ENCODE results near the gene PSD2.

PSD2 gene

GRCh38 chr5:139768807-139769465 lies 26.7 kb upstream of the PSD2 start:
- in situ Hi-C loops (cut with HindIII; ENCODE audit: low pct_unique_long_range_greater_than_20kb, low sequenced_read_pairs): no loop called here

GRCh38 chr5:139769477-139769876 lies 26.1 kb upstream of the PSD2 start:
- no peak for TF ChIP-seq JUND (IDR thresholded peaks at IDR 0.05; ENCODE audit: low read depth)
- in situ Hi-C loops (cut with HindIII; ENCODE audit: low pct_unique_long_range_greater_than_20kb, low sequenced_read_pairs): no loop called here
- no peak for DNase-seq (ENCODE audit: low read depth in 1 of 2, low spot score in 1 of 2)

More at GRCh38 chr5:139768807-139769465, 26.7 kb upstream of the PSD2 start:
- TF ChIP-seq JUND (IDR thresholded peaks at IDR 0.05; ENCODE audit: low read depth): no peak
- no peak for DNase-seq (ENCODE audit: low read depth in 1 of 2, low spot score in 1 of 2)

- no peak for TF ChIP-seq JUND (IDR thresholded peaks at IDR 0.05; ENCODE audit: low read depth)
- no peak for DNase-seq (ENCODE audit: low read depth in 1 of 2, low spot score in 1 of 2)
- in situ Hi-C loops (cut with HindIII; ENCODE audit: low pct_unique_long_range_greater_than_20kb, low sequenced_read_pairs): no loop called here
Observed at GRCh38 chr5:139770722-139771121, 24.9 kb upstream of the PSD2 start.

GRCh38 chr5:139772089-139772791 lies 23.4 kb upstream of the PSD2 start:
- in situ Hi-C loops (cut with HindIII; ENCODE audit: low pct_unique_long_range_greater_than_20kb, low sequenced_read_pairs): no loop called here
- TF ChIP-seq JUND (IDR thresholded peaks at IDR 0.05; ENCODE audit: low read depth): no peak
- no peak for DNase-seq (ENCODE audit: low read depth in 1 of 2, low spot score in 1 of 2)

GRCh38 chr5:139772927-139773690 lies 22.5 kb upstream of the PSD2 start:
- in situ Hi-C loops (cut with HindIII; ENCODE audit: low pct_unique_long_range_greater_than_20kb, low sequenced_read_pairs): no loop called here
- no peak for DNase-seq (ENCODE audit: low read depth in 1 of 2, low spot score in 1 of 2)
- TF ChIP-seq JUND (IDR thresholded peaks at IDR 0.05; ENCODE audit: low read depth): no peak

- DNase-seq (ENCODE audit: low read depth in 1 of 2, low spot score in 1 of 2): peak in 1 of 2 experiments; percentile 29
- in situ Hi-C loops (cut with HindIII; ENCODE audit: low pct_unique_long_range_greater_than_20kb, low sequenced_read_pairs): no loop called here
- TF ChIP-seq JUND (IDR thresholded peaks at IDR 0.05; ENCODE audit: low read depth): no peak
Observed at GRCh38 chr5:139774980-139775661, 20.5 kb upstream of the PSD2 start.

GRCh38 chr5:139775872-139776271 lies 19.7 kb upstream of the PSD2 start:
- DNase-seq (ENCODE audit: low read depth in 1 of 2, low spot score in 1 of 2): no peak
- no peak for TF ChIP-seq JUND (IDR thresholded peaks at IDR 0.05; ENCODE audit: low read depth)
- in situ Hi-C loops (cut with HindIII; ENCODE audit: low pct_unique_long_range_greater_than_20kb, low sequenced_read_pairs): no loop called here

GRCh38 chr5:139776861-139777260 lies 18.7 kb upstream of the PSD2 start:
- DNase-seq (ENCODE audit: low read depth in 1 of 2, low spot score in 1 of 2): no peak
- no peak for TF ChIP-seq JUND (IDR thresholded peaks at IDR 0.05; ENCODE audit: low read depth)
- in situ Hi-C loops (cut with HindIII; ENCODE audit: low pct_unique_long_range_greater_than_20kb, low sequenced_read_pairs): no loop called here

GRCh38 chr5:139783436-139783965 lies 12.1 kb upstream of the PSD2 start:
- no peak for TF ChIP-seq JUND (IDR thresholded peaks at IDR 0.05; ENCODE audit: low read depth)
- DNase-seq (ENCODE audit: low read depth in 1 of 2, low spot score in 1 of 2): no peak
- in situ Hi-C loops (cut with HindIII; ENCODE audit: low pct_unique_long_range_greater_than_20kb, low sequenced_read_pairs): no loop called here

- in situ Hi-C loops (cut with HindIII; ENCODE audit: low pct_unique_long_range_greater_than_20kb, low sequenced_read_pairs): no loop called here
- TF ChIP-seq JUND (IDR thresholded peaks at IDR 0.05; ENCODE audit: low read depth): no peak
- DNase-seq (ENCODE audit: low read depth in 1 of 2, low spot score in 1 of 2): no peak
Observed at GRCh38 chr5:139784488-139784887, 11.1 kb upstream of the PSD2 start.

GRCh38 chr5:139787257-139787567 lies 8.4 kb upstream of the PSD2 start:
- in situ Hi-C loops (cut with HindIII; ENCODE audit: low pct_unique_long_range_greater_than_20kb, low sequenced_read_pairs): no loop called here
- DNase-seq (ENCODE audit: low read depth in 1 of 2, low spot score in 1 of 2): no peak
- no peak for TF ChIP-seq JUND (IDR thresholded peaks at IDR 0.05; ENCODE audit: low read depth)

GRCh38 chr5:139787568-139788293 lies 7.9 kb upstream of the PSD2 start:
- in situ Hi-C loops (cut with HindIII; ENCODE audit: low pct_unique_long_range_greater_than_20kb, low sequenced_read_pairs): no loop called here
- DNase-seq (ENCODE audit: low read depth in 1 of 2, low spot score in 1 of 2): peak; percentile 78 to 93
- no peak for TF ChIP-seq JUND (IDR thresholded peaks at IDR 0.05; ENCODE audit: low read depth)

All from T47D (cell line).